RWPE2 (cell line): ENCODE data around the gene RHEB.
A peak's percentile ranks its signal among the peaks of the same experiment; 100 is the strongest.

ENCODE experiments used
- ATAC-seq: fragments of 200-7000 bp; cut with Tn5 transposase; 3 replicates; pipeline ENCODE4 v1.9.1; 2021; ENCODE audit warnings: low read depth
- DNase-seq: peaks from one replicate; pipeline ENCODE4 v3.0.0-alpha.2; 2020; ENCODE audit warnings: low spot score
- H3K27ac ChIP-seq: fragments of 450-650 bp; 2 replicates; pipeline ENCODE4 v1.5.1; 2017; ENCODE audit warnings: mild to moderate bottlenecking; ENCODE audit not compliant: poor library complexity, severe bottlenecking
- H3K27me3 ChIP-seq: fragments of 250-450 bp; sonication (Bioruptor Pico); 2 replicates; pipeline ENCODE4 v1.5.1; 2021; ENCODE audit warnings: mild to moderate bottlenecking, moderate library complexity; ENCODE audit not compliant: insufficient read depth, poor library complexity, severe bottlenecking
- H3K36me3 ChIP-seq: fragments of 250-450 bp; sonication (Bioruptor Pico); 2 replicates; pipeline ENCODE4 v1.5.1; 2020; ENCODE audit warnings: low read depth, mild to moderate bottlenecking, moderate library complexity
- H3K4me1 ChIP-seq: fragments of 250-450 bp; sonication (Bioruptor Pico); 2 replicates; pipeline ENCODE4 v1.5.1; 2021; ENCODE audit warnings: mild to moderate bottlenecking, moderate library complexity; ENCODE audit not compliant: insufficient read depth, poor library complexity, severe bottlenecking
- H3K4me3 ChIP-seq: fragments of 250-450 bp; sonication (Bioruptor Pico); 2 replicates; pipeline ENCODE4 v1.5.1; 2021; ENCODE audit warnings: mild to moderate bottlenecking, moderate library complexity; ENCODE audit not compliant: severe bottlenecking
- H3K9me3 ChIP-seq: fragments of 250-450 bp; sonication (Bioruptor Pico); 2 replicates; pipeline ENCODE4 v1.5.1; 2021; ENCODE audit warnings: mild to moderate bottlenecking, moderate library complexity; ENCODE audit not compliant: severe bottlenecking
- TF ChIP-seq, protein P1 (sequence below): fragments of 450-650 bp; IDR thresholded peaks from one replicate; pipeline ENCODE4 v1.5.1; 2017; ENCODE audit warnings: mild to moderate bottlenecking, moderate library complexity; ENCODE audit not compliant: poor library complexity, severe bottlenecking

The RHEB gene

DNA sequence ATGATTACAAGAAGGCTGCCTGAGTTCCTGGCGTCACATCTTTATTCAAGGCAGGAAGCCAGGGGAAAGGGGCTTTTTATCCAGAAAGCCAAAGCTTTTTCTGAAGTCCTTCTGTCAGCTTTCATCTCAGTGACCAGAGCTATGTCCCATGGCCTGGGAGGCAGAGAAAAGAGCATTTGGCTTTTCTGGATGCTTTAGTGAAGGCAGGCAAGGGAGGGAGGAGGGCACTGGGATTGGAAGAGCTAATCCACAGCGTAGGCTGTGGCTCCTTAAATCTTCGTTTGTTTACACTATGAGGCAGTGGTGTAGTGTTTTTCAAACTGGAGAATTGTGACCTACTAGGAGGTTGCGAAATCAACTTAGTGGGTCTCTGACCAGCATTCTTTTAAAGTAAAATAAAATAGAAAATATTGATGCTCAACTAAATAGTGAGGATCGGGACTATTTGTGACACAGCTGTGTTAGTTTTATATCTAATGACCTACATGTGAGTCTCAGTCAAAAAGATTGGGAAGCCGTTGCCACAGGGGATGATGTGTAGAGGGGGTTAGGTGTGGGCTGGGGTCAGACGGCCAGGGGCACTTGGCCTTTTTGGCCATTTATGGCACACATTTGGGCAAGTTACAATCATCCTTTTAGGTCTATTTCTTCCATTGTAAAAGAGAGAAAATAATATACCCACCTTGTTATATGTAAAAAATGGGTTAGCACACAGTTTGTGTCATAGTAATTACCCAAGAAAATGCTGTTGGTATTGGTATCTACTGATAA is 93.8 kb downstream of the RHEB start:
- Histone ChIP-seq H3K9me3 (no peaks in the 10 kb centered on the region), H3K27me3 (no peaks in the 10 kb centered on the region), H3K4me1 (peaks cover 11% of the 10 kb centered on the region), H3K27ac (no peak overlapping the region), H3K36me3 (no peaks in the 10 kb centered on the region), H3K4me3 (no peak overlapping the region)
- ATAC-seq (peak; percentile 27; the same call in 1 of the 3 replicates), DNase-seq (no peak)
- TF ChIP-seq, protein P1, sequence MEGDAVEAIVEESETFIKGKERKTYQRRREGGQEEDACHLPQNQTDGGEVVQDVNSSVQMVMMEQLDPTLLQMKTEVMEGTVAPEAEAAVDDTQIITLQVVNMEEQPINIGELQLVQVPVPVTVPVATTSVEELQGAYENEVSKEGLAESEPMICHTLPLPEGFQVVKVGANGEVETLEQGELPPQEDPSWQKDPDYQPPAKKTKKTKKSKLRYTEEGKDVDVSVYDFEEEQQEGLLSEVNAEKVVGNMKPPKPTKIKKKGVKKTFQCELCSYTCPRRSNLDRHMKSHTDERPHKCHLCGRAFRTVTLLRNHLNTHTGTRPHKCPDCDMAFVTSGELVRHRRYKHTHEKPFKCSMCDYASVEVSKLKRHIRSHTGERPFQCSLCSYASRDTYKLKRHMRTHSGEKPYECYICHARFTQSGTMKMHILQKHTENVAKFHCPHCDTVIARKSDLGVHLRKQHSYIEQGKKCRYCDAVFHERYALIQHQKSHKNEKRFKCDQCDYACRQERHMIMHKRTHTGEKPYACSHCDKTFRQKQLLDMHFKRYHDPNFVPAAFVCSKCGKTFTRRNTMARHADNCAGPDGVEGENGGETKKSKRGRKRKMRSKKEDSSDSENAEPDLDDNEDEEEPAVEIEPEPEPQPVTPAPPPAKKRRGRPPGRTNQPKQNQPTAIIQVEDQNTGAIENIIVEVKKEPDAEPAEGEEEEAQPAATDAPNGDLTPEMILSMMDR: no peak

DNA sequence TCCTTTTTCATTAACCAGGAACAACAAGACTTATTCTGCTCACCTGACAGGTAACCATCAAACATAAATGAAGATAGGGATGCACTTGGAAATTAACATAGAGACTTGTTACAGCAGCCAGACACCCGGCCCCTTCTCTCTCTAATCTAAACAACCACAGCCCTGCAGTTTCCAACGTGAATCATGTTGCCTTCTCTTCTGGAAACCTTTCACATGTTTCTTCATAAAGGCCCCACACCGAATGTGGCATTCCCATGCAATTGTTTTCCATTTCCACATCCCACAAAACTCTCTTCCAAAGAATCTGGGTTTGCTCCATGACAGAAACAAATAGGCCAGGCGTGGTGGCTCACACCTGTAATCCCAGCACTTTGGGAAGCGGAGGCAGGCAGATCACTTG is 94.9 kb downstream of the RHEB start:
- no peak overlapping the region for H3K27ac ChIP-seq
- H3K27me3 ChIP-seq: no peaks in the 10 kb centered on the region
- H3K4me3 ChIP-seq: no peak overlapping the region
- peaks cover 4% of the 10 kb centered on the region for H3K9me3 ChIP-seq
- no peaks in the 10 kb centered on the region for H3K36me3 ChIP-seq
- no peak for ATAC-seq
- DNase-seq: no peak
- H3K4me1 ChIP-seq: peaks cover 11% of the 10 kb centered on the region
- TF ChIP-seq, protein P1: no peak

DNA sequence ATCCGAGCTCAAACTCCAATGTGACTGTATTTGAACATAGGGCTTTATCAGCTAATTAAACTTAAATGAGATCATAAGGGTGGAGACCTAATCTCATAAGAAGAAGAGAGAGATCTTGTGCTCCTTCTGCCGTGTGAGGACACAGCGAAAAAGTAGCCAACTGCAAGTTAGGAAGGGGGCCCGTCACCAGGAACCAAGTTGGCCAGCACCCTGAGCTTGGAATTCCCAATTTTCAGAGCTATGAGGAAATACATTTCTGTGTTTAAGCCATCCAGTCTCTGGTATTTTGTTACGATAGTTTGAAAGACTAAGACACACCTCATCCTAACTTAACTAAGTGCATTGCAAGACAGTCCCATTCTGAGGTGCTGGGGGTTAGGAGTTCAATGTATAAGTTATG is 95.8 kb downstream of the RHEB start:
- H3K27me3 ChIP-seq: no peaks in the 10 kb centered on the region
- no peak overlapping the region for H3K4me3 ChIP-seq
- H3K27ac ChIP-seq: no peak overlapping the region
- ATAC-seq (no peak), DNase-seq (no peak)
- H3K4me1 ChIP-seq: peaks cover 11% of the 10 kb centered on the region
- peaks cover 7% of the 10 kb centered on the region for H3K9me3 ChIP-seq
- H3K36me3 ChIP-seq: no peaks in the 10 kb centered on the region
- TF ChIP-seq, protein P1: no peak

DNA sequence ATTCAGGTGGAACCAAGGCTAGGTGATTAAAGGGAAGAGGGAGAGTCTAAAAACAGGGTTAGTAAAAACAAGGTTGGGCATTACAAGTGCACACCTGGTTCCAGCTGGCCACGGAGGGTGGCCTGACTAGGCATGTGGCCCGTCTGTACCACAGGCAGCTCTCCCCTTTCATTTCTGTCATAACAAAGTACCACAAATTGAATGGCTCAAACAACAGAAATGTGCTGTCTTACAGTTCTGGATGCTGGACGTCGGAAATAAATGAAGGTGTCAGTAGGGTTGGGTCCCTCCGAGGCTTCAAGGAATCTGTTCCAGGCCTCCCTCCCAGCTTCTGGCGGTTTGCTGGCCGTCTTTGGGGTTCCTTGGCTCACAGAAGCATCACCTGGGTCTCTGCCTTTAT is 96.5 kb downstream of the RHEB start:
- no peaks in the 10 kb centered on the region for H3K27me3 ChIP-seq
- H3K36me3 ChIP-seq: no peaks in the 10 kb centered on the region
- H3K9me3 ChIP-seq: peaks cover 7% of the 10 kb centered on the region
- ATAC-seq (no peak), DNase-seq (no peak)
- peaks cover 11% of the 10 kb centered on the region for H3K4me1 ChIP-seq
- H3K27ac ChIP-seq: no peak overlapping the region
- H3K4me3 ChIP-seq: no peak overlapping the region
- TF ChIP-seq, protein P1: no peak

DNA sequence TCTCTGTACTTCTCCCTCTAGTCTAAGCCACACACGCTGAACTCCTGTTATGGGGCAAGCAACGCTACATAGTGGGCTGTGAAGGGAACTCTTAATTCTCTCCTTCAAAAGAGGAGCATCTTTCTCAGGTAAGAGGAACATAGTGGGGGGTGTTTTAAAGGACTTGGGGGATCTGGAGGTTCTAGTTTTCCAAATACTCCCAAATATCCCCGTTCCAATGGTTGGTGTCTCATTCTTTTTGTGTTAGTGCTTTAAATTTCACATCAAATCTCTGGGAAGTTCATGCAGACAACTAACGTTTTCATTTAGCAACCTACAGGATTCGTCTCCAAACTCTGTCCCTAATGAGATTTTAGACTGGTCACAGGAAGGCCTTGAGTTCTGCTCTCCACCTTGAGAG is 97.5 kb downstream of the RHEB start:
- TF ChIP-seq, protein P1: no peak
- Histone ChIP-seq H3K27me3 (no peaks in the 10 kb centered on the region), H3K36me3 (no peaks in the 10 kb centered on the region), H3K27ac (no peak overlapping the region), H3K9me3 (peaks cover 7% of the 10 kb centered on the region), H3K4me3 (no peak overlapping the region), H3K4me1 (peaks cover 11% of the 10 kb centered on the region)
- ATAC-seq (no peak), DNase-seq (no peak)
